EH (cell line): ENCODE results near the gene EEF1E1.

Experiments
- DNase-seq: peaks from one replicate; pipeline ENCODE4 v3.0.0-alpha.2; 2015; ENCODE audit warnings: low read depth

The EEF1E1 gene

DNA sequence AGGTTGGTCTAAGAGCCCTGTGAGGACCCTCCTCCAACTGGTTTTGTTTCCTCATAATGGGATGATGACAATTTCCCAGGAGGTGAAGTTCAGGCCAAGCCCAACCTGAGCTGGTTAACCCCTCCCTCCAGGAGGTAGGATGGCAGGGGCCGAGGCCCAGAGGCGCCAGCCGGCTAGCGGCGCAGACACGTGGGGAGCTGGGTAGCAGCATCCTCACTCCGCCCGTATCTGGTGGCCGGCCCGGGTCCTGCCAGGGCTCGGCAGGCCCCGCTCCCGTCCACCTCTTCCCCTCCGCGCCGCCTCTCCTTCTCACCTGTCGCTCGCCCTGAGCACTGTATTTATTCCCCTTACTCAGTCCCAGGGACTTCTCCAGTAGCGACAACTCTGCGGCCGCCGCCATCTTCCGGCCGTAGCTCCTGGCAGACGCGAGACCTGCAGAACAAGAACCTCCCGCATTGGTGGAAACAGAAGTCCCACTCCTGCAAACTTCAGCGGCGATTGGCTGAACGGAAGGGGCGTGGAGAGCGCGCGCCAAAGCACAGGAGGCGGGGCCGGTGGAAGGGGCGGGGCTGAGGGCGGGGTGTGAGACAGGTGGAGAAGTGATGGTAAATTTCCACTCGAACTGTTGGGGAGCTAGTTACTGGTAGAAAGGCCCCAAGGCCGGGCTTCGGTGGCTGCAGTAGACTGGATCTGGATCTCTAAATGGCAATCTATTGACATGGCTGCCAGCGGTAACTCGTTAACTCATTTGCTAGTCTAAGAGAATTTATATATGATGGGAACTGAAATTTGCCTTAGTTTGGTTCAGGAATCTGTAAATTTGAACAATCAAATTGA, at the start of gene EEF1E1:
EEF1E1 (minus strand) TSS at position 427 of the 837 bp plus-strand sequence; CDS start at position 400, 27 bp downstream.
- DNase-seq, result peak; percentile 94

DNA sequence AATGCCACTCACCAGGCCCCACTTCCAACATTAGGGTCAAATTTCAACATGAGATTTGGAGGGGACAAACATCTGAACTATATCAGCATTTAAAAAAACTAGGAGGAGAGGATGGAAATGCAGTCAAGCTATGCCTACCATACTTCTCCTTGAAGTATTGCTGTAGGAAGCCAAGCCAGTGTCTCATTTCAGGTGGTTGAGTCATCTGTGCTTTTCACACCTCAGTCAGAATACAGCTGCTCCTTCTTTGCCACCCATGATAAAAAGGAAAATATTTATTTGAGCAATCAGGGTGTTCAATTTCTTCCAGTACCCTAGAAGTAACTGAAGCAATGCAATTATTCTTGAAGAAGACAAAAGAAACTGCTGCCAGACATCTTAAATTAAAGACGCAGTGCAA, 47.0 kb upstream of the EEF1E1 start:
- DNase-seq, result no peak

DNA sequence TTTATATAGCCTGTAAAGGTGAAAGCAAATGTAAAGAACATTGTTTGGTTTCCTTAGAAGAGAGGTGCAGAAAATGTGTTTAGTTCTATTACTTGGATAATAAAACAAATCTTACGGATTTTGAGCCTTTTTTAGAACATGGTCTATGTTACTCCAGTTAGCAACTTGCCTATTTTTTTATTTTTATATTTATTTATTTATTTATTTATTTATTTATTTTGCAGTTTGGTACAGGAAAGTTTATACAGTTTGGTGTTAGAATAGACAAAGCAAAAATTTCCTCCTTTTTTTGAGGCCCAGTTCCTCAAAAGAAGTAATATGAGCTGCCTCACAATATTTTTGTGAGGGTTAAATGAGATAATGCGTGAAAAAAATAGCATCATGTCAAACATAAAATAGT, 41.6 kb upstream of the EEF1E1 start:
- DNase-seq, result no peak

DNA sequence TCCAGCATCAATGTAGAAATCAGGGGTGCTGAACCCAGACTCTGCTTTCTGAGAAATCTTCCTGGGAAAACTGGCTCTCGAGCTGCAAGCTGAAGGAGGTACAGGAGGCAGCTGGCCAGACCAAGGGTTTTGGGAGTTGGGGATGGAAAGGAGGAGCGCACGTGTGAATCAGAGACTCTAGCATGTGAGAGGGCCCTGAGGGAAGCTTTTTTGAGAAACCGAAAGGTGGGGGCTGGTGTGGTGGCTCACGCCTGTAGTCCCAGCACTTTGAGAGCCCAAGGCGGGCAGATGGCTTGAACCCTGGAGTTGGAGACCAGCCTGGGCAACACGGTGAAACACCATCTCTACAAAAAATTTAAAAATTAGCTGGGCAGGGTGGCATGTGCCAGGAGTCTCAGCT, 37.1 kb upstream of the EEF1E1 start:
- DNase-seq, result no peak

DNA sequence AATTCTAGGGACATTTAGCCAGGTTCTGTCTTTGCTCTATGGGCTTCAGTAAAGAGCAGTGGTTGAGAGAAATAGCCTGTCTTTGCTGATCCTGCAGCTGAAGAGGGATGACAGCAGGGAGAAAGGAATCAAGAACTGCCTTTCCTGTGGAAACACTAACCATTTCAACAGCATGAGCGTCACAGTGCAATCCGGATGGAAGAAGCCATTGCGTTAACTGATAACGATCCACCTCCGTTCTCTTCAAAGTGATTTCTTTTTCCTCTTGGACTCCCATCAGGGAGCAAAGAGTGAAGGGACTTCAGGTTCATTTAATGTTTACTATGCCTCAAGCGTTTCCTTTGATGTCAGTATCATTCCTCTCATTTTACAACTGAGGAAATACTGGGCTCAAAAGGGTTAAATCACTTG, 35.2 kb upstream of the EEF1E1 start:
- DNase-seq, result no peak

DNA sequence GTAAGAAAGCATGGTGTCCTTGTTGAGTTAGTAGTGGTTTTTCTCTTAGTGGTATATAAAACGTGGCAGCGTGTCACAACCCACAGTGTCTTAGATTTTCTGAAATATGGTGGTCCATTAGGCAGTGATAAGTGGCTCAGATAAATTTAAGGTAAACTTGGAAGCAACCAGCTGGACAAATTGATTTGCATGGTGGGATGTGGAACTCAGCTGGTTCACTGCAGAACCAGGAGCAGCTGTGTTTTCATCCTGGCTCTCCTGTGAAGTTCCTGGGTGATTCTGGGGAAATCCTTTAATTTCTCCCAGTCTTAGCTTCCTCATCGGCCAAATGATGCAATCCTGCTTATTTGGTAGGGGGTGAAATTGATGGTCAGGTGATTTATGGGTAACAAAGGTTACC, 32.9 kb upstream of the EEF1E1 start:
- no peak for DNase-seq

DNA sequence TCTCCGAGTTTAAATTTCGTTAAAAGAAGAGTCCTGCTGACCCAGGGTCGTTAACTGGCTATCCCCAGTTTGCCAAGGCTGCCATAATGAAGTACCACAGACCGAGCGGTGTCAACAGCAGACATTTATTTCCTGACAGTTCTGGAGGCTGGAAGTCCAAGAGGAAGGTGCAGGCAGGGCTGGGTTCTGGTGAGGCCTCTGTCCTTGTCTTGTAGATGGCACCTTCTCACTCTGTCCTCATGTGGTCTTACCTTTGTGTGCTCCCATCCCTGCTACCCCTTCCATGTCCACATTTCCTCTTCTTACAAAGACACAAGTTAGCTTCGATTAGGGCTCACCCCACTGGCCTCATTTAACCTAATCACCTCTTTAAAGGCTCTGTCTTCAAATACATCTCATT, 29.8 kb upstream of the EEF1E1 start:
- DNase-seq, result no peak

DNA sequence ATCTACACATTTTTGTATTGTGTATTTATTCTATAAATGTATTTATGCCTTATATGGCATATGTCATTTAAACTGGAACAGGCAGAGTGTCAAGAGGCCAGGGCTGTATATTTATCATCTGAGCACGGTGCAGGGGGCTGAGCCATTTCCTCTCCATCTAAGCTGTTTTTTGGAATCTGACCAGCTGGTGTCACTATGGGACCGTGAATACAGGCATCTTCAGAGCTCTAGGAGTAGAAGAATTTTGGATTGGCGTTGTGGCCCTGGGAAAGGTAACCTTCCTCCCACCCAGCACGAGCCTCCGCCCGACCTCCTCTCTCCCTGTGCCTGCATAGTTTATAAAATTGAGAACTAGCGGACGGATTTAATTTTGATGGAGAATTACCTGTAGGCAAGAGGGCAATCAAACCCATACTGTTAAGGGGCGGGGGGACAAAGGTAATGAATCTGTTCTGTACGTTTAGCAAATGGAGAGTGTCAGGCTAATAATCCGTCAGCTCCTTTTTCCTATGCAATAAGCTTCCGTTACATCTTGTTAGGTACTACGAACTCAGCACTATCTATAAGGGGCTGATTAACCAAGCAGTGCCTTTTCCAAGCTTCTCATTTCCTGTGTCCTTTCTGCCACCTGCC, 29.0 kb upstream of the EEF1E1 start:
- peak; percentile 77 for DNase-seq

DNA sequence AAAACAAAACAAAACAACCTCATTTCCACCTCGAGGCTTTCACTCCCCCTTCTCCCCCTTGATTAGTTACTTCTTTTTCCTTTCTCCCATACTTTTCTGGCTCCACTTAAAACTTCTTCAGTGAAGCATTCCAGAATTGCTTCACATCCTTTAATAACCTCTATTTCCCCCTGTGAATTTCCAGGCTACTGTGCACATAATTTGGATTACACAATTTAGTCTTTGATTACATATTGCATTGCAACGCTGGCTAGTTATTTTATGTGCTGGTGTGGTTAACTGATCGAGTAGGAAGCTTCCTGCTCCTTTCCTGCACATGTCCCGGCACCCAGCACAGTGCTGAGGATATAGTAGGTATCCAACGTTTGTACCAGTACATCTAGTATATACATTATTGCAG, 28.1 kb upstream of the EEF1E1 start:
- DNase-seq, result peak; percentile 31

DNA sequence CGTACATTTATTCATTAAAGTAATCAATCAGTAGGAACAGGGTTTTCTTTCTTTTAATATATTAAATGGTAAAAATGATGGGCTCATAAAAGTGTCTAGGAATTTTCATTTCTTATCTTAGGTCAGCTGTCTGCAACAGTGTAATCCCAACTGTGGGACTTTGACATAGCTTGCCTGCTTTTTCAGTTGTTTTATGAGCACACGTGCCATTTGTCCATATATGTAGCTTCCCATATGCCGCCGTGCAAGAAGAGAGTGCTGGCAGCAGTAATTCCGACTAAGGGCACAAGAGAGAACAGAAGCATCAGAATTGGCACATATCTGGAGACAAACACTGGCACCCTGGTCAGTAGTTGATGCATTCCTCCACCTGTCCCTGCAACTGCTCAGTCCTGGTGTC, 20.9 kb upstream of the EEF1E1 start:
- no peak for DNase-seq

DNA sequence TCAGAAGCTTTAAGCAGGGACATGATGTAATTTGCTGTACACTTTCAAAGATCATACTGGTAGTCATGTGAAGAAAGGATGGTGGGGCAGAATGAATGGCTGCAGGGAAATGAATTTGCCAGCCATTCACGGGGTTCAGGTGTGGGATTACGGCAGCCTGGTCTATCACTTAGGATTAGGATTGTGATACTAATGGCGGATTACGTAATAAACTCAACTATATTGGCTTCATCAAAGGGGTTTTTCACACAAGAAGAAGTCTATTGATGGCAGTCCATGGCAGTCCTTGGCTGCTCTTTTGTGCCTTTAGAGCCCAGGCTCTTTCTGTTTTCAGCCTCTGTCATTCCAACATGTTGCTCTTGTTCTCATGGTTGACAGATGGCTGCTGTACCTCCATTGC, 12.6 kb upstream of the EEF1E1 start:
- DNase-seq, result no peak

DNA sequence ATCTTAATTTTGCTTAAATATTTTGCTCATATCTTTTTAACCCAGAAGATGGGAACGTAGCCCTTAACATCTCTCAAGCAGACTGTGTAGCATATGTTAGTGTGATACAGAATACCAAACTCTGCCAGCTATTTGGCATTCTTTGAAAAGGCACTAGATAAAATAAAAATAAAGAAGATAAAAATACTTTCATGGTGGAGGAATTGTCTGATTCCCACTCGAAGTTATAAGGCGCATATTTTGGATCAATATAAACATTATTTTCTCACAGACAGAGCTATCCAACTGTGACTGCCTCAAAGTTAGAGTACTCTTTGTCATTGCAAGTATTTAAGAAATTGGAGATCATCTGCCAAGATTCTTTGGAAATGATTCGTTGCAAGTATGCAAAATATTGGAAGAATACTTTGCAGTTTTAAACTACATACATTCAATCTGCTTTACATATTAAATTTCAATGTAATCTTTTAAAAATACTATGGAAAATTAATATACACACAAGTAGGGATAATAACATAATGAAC, 10.8 kb upstream of the EEF1E1 start:
- DNase-seq, result peak; percentile 53

DNA sequence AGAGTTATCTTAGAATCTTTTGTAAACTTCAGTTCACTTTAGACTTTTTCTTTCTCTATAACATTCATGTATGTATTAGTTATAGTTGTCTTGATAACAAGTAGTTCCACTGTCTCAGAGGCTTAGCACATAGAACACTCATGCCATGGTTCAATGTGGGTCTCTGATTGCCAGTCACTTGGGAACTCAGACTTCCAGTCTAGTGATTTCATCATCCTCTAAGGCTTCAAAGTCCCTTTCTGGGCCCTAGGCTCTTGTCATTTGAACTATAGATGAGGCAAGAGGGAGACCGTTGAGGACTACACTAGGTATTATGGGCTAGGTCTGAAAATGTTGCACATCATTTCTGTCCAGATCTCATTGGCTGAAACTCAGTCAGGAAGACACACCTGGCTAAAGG, 8.4 kb upstream of the EEF1E1 start:
- no peak for DNase-seq

DNA sequence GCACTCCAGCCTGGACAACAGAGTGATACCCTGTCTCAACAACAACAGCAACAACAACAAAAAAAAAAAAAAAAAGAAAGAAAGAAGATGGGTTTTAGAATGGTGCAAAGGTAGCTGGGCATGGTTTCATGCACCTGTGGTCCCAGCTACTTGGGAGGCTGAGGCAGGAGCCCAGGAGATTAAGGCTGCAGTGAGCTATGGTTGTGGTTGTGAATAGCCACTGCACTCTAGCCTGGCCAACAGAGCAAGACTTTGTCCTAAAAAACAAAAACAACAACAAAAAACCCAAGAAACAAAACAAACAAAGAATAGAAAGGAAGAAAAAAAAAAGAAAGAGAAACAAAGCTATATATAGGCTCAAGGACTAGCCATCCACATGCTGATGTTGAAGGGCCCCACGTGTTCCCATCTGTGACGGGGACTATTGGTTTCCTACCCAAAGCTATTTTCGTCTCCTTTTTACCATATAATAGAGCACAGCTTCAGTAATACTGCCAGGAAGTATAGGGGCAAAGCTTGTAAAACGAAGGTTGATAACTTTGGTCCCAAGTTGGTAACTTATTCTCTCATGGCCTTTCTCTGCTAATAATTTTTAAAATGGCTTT, 7.9 kb upstream of the EEF1E1 start:
- no peak for DNase-seq

DNA sequence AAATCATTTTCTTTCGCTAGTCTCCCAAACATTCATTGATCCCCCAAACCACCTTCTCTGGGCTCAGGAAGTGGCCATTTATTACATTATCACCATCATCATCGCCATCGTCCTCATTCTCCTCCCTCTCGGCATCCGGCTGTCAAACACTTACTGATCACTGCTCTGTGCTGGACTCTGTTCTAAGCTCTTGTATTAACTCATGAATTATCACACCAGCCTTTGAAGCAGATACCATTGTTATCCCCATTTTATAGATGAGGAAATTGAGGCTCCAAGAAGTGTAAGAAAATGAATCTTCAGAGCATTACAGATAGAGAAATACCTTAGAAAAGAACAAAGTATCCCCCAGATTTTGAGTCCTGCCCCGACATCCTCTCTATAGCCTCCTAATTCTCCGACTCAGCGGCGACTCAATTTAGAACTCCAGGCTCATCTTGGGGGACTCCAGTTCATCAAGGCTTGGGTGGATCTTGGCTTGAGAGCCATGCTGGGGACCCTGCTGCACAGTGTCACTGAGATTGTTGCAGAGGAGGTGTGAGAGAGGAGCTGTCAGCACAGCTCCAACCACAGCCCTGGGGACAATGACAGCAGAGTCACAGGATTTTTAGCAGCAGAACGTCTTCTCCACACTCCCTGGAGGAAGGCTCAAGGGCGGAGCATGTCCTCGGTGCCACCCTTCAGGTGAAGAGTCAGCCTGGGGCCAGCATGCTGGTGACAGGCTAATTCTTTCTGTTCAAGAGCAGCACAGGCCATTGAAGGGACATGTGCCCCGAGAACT, 6.6 kb upstream of the EEF1E1 start:
- DNase-seq, result no peak

DNA sequence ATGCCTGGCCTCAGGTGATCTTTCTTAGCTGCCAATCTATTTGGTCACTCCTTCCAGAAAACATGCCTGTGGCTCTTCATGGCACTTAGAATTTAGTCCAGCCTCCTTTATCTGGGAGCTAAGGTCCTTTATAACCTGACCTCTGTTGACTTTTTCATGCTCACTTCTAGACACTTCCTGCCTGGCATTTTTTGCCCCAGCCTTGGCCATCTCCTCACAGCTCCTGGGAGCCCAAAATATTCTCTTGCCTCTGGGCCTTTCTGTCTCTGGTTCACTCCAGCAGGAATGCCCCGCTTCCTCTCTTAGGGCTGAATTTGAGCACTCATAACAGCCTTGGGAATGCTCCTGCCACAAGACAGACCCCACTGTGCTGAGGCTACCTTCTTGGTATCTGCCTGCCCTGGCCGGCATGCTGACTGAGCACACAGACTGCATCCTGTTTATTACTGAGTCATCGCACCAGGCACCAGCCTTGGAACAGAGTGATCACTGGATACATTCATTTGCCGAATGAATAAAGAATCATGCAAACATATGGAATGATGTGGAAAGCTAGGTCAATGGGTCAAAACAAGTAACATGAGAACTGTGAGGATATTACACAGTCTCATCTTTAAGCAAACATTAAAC, 5.8 kb upstream of the EEF1E1 start:
- DNase-seq, result peak; percentile 97

DNA sequence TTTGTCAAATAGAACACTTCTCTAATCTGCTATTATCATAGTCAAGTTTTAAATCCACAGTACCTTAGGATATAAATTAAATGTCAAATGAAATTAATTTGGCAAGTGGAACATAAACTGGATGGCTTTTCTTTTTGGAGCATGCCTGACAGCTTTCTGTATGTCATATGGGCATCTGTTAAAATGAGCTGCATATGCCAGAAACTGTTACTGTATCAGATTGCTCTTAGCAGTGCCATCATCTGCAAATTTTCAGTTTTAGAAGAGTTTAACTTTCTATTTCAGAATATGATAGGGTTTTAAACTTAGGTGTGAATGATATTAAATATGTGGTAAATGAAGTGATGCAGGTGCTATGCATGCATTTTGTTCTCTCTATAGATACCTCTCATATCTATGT, 3.4 kb upstream of the EEF1E1 start:
- DNase-seq, result no peak

DNA sequence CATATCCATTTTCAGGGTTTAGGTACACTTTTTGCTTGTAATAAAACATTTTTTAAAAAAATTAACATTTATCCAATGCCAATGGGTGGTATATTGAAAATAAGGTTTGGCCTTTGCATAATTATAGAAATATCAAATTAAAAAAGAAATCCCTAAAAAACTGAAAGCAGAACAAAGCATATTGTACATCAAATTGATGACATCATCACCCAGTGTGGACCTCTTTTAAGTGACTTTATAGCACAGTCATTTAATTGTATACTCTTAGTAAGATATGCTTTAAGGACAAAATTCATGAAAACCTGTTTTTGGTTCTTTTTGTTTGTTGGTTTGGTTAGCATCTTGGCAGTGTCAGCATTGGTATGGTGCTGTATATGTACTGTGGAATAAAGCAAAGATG, 1.4 kb upstream of the EEF1E1 start:
- no peak for DNase-seq

DNA sequence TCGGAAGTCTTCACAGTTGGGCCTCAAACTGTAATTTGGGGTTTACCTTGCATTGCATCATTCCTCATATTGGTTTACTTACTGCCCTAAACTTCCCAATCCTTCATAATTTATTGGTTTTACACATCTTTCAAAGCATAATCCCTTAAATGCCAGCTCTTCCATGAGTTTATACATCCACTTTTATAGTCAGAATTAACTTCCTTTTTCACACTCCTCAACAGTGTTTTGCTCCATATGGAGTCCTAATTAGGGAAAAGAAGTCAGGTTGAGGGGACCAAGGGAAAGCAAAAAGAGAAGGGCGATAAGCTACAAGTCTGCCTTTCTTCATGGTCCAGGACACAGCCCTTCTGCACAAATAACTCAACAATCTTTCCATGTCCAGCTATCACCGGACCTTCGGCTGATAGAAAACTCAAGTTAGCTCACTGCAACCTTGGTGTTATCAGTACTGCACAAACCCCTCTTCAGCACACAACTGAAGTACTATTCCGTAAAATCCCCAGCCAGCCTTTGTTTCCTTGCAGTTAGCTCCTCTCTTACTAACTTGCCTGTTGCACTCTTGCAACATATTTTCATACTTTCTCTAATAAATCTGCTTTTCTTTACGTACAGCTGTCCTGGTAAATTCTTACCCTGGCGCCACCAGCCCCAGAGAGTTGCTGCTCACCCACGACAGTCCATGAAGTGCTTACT, 2.0 kb downstream of the EEF1E1 start:
- DNase-seq, result no peak

DNA sequence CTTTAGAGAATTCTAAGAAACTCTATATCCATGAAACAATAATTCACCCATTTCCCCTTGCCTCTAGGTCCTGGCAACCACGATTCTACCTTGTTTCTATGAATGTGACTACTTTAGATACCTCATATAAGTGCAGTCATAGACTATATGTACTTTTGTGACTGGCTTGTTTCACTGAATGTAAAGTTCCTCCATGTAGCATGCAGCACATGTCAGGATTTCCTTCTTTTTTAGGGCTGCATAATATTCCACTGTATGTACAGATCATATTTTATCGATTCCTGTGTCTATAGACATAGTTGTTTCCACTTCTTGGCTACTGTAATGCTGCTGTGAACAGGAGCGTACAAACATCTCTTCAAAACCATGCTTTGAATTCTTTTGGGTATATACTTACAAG, 11.7 kb downstream of the EEF1E1 start:
- DNase-seq, result no peak

DNA sequence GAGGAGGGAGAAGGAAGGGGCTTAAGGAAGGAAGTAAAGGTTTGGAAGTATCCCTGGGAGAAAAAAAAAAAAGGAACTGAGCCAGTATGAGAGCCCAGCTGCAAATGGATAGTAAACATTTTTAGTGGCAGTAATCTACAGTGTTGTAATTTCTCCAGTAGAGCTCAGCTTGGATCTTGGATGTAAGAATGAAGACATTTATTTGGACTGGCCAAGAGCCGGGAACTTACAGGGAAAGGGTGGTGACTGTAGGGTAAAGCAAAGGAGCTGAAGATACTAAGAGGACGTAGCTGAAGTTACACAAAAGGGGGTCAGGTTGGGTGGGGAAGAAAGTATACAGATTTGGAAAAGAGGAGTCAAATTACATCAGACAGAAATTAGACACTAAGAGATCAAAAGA, 13.5 kb downstream of the EEF1E1 start:
- no peak for DNase-seq
